Activated T-cell treated with anti-CD3 and anti-CD28 coated beads, Interleukin-2, amount 50 U/mL, for 72 hours (primary cell): ENCODE results near the gene TRPV6. TPM values are rescaled to one million over a fixed set of nuclear protein-coding genes. Genes with fewer than 3 reads are reported as not detected.

Experiments
- ATAC-seq, 2 donors: fragments of 150-1000 bp; cut with Tn5 transposase; replicated peaks in 1 of 2; 2 replicates each; pipeline ENCODE4 v1.10.0; 2021; ENCODE audit warnings: moderate library complexity in 2 of 2, mild to moderate bottlenecking in 1 of 2
- DNase-seq, 2 donors: peaks; one replicate each; pipeline ENCODE4 v3.0.0; 2021 to 2022; ENCODE audit warnings: mixed read lengths in 1 of 2
- H3K27ac Mint-ChIP-seq: one replicate; pipeline ENCODE4 v1.8.0; 2022; ENCODE audit warnings: mild to moderate bottlenecking, moderate library complexity, mixed read lengths
- H3K27me3 Mint-ChIP-seq: one replicate; pipeline ENCODE4 v1.8.0; 2022; ENCODE audit warnings: low read depth, mixed read lengths
- H3K36me3 Mint-ChIP-seq, 2 donors: one replicate each; pipeline ENCODE4 v1.8.0; 2022; ENCODE audit warnings: mixed read lengths in 2 of 2, mild to moderate bottlenecking in 1 of 2; ENCODE audit not compliant: insufficient read depth in 2 of 2
- H3K4me1 Mint-ChIP-seq: one replicate; pipeline ENCODE4 v1.8.0; 2022; ENCODE audit warnings: low read depth, mixed read lengths
- H3K4me3 Mint-ChIP-seq, 2 donors: one replicate each; pipeline ENCODE4 v1.8.0; 2022; ENCODE audit warnings: mild to moderate bottlenecking in 2 of 2, mixed read lengths in 2 of 2, moderate library complexity in 2 of 2
- H3K9me3 Mint-ChIP-seq, 2 donors: one replicate each; pipeline ENCODE4 v1.8.0; 2022; ENCODE audit warnings: mixed read lengths in 2 of 2
- total RNA-seq, 2 donors: library from RNA; stranded (reverse); gene quantifications; one replicate each; pipeline ENCODE4 v1.2.3, GENCODE V29; 2022

The TRPV6 gene
- under 1 TPM in 1 of 2 donors, not detected in 1; 0.05 TPM for total RNA-seq

DNA sequence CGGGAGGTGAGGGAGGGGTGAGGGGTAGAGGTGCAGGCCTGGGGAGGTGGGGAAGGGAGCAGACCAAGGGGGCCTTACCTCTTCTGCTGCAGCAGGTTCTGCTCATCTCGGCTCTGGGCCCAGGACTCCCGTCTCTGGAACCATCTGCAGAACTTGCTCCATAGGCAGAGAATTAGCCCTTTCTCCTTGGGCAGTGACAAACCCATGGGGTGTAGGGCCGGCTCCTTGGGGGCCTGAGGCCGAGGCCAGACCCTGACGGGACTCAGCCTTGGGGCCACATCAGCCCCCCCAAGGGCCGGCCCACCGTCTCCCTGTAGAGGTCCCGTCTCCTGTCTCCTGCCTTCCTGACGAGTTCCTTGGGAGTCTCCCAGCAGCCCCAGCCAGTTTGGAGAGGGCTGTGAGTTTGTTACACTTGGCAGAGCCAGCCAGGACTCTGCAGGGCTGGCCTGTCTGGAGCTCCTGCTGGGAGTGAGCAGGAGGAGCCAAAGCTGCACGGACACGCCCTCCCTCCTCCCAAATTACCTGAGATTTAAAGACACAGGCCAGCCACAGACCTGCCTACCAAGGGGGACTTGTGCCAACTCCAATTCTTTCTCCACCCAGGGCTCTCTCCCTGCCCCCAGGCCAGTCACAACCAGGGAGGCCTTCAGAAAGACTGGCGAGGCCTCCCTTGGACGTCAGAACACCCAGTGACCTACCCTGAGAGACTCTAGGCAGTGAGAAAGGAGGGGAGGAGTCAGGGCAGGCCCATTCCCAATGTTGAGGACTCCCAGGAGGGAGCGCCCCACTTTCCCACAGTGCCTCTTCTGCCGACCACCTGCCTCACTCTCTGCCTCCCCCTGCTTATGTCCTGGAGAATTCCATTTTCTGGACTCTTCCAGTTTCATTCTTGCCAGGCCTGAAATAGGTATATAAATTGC lies at the start of gene TRPV6:
Gene TRPV6, minus strand, starts transcription at position 435 of the 920 bp plus-strand sequence.
- Mint-ChIP-seq H3K9me3 (no peaks in the 10 kb centered on the region), H3K36me3 (no peaks in the 10 kb centered on the region), H3K4me1 (no peaks in the 10 kb centered on the region), H3K4me3 (no peak within 1 kb of the TSS), H3K27me3 (peaks cover 1% of the 10 kb centered on the region), H3K27ac (no peak within 1 kb of the TSS)
- no peak for ATAC-seq
- no peak for DNase-seq

GRCh38 chr7:142934056-142934455 lies 48.5 kb upstream of the TRPV6 start:
- no peak overlapping the region for H3K27ac Mint-ChIP-seq
- no peaks in the 10 kb centered on the region for H3K4me1 Mint-ChIP-seq
- H3K36me3 Mint-ChIP-seq, result no peaks in the 10 kb centered on the region
- H3K9me3 Mint-ChIP-seq, result no peaks in the 10 kb centered on the region
- H3K4me3 Mint-ChIP-seq, result no peak overlapping the region
- H3K27me3 Mint-ChIP-seq, result peaks cover 5% of the 10 kb centered on the region
- DNase-seq (no peak), ATAC-seq (no peak)

DNA sequence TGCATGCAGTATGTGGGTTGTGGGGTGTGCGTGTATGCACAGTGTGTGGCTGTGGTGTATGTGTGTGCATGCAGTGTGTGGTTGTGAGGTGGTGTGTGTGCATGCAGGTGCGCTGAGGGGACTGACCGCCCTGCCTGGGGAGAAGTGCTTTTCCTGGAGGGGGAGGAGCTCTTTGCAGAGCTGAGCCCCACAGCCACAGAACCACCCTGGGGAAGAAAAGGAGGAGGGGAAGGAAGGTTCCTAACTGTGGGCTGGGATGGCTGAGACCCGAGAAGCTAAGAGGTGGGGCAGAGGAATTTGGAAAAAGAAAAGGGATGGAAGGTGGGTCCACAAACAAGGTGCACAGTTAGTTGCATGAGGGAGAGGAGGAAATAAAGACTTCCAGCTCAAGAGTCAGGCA lies 48.1 kb upstream of the TRPV6 start, which contains the start of gene TRPV5:
Gene TRPV5, minus strand, starts transcription at position 123 of the 400 bp plus-strand sequence. CDS start 287 bp downstream, outside the sequence.
- Mint-ChIP-seq H3K4me3 (no peak within 1 kb of the TSS), H3K9me3 (no peaks in the 10 kb centered on the region), H3K27ac (no peak within 1 kb of the TSS), H3K27me3 (peaks cover 5% of the 10 kb centered on the region), H3K36me3 (no peaks in the 10 kb centered on the region), H3K4me1 (no peaks in the 10 kb centered on the region)
- ATAC-seq (no peak), DNase-seq (no peak)

DNA sequence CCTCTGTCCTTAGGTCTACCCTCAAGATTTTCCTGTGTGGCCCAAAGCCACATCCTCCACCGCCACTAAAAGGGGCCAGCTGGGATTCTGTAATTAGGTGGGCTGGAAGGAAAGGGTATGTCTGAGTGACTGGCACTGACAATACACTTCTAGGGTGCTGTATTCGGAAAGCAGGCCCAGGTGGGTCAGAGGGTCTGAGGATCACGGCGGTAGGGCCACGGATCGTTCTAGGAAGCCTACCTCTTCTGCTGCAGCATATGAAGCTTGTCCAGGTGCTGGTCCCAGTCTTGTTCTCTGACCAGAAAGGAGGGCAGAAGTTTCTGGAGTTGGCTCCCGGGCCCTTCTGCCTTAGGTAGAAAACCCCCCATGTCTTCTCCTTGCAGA lies 47.5 kb upstream of the TRPV6 start:
- H3K27ac Mint-ChIP-seq, result no peak overlapping the region
- H3K4me3 Mint-ChIP-seq, result no peak overlapping the region
- no peaks in the 10 kb centered on the region for H3K9me3 Mint-ChIP-seq
- H3K36me3 Mint-ChIP-seq, result no peaks in the 10 kb centered on the region
- H3K4me1 Mint-ChIP-seq, result no peaks in the 10 kb centered on the region
- H3K27me3 Mint-ChIP-seq, result peaks cover 5% of the 10 kb centered on the region
- no peak for DNase-seq
- ATAC-seq, result no peak

- H3K36me3 Mint-ChIP-seq, result no peaks in the 10 kb centered on the region
- H3K9me3 Mint-ChIP-seq, result no peaks in the 10 kb centered on the region
- no peaks in the 10 kb centered on the region for H3K4me1 Mint-ChIP-seq
- no peak for ATAC-seq
- no peak overlapping the region for H3K4me3 Mint-ChIP-seq
- no peak for DNase-seq
- peaks cover 5% of the 10 kb centered on the region for H3K27me3 Mint-ChIP-seq
- no peak overlapping the region for H3K27ac Mint-ChIP-seq
These were observed 47.0 kb upstream of the TRPV6 start for GRCh38 chr7:142932386-142933091.

- no peak overlapping the region for H3K4me3 Mint-ChIP-seq
- ATAC-seq (no peak), DNase-seq (no peak)
- H3K36me3 Mint-ChIP-seq, result no peaks in the 10 kb centered on the region
- no peaks in the 10 kb centered on the region for H3K27me3 Mint-ChIP-seq
- H3K9me3 Mint-ChIP-seq, result no peaks in the 10 kb centered on the region
- no peak overlapping the region for H3K27ac Mint-ChIP-seq
- no peaks in the 10 kb centered on the region for H3K4me1 Mint-ChIP-seq
These were observed 44.7 kb upstream of the TRPV6 start for GRCh38 chr7:142930126-142930730.

- ATAC-seq, result no peak
- no peak for DNase-seq
These were observed 42.4 kb upstream of the TRPV6 start for GRCh38 chr7:142927949-142928348.

DNA sequence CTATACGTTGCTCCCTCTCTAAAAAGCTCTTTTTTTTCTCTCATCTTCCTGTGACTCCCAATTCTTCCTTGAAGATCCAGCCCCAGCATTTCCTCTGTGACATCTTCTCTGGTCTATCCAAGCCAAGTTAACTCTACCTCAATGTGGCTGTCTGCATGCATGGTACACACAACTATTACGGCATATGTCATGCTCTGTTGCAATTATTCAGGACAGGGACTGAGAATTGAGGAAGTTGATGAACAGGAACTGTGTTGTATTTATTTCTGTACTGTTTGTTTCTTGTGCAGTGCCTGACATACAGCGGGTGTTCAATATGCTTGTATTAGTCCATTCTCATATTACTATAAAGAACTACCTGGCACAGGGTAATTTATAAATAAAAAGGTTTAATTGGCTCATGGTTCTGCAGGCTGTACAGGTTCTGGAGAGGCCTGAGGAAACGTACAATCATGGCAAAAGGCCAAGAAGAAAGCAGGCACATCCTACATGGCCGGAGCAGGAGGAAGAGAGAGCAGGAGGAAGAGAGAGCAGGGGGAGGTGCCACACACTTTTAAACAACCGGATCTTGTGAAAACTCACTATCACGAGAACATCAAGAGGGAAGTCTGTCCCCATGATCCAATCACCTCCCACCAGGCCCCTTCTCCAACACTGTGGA lies 41.7 kb upstream of the TRPV6 start:
- H3K27me3 Mint-ChIP-seq, result no peaks in the 10 kb centered on the region
- ATAC-seq (no peak), DNase-seq (no peak)
- no peaks in the 10 kb centered on the region for H3K36me3 Mint-ChIP-seq
- no peak overlapping the region for H3K27ac Mint-ChIP-seq
- no peaks in the 10 kb centered on the region for H3K4me1 Mint-ChIP-seq
- no peak overlapping the region for H3K4me3 Mint-ChIP-seq
- H3K9me3 Mint-ChIP-seq, result no peaks in the 10 kb centered on the region

More at GRCh38 chr7:142927949-142928348, 42.4 kb upstream of the TRPV6 start:
- no peaks in the 10 kb centered on the region for H3K9me3 Mint-ChIP-seq
- H3K4me1 Mint-ChIP-seq, result no peaks in the 10 kb centered on the region
- no peak overlapping the region for H3K27ac Mint-ChIP-seq
- H3K36me3 Mint-ChIP-seq, result no peaks in the 10 kb centered on the region
- H3K4me3 Mint-ChIP-seq, result no peak overlapping the region
- H3K27me3 Mint-ChIP-seq, result no peaks in the 10 kb centered on the region

DNA sequence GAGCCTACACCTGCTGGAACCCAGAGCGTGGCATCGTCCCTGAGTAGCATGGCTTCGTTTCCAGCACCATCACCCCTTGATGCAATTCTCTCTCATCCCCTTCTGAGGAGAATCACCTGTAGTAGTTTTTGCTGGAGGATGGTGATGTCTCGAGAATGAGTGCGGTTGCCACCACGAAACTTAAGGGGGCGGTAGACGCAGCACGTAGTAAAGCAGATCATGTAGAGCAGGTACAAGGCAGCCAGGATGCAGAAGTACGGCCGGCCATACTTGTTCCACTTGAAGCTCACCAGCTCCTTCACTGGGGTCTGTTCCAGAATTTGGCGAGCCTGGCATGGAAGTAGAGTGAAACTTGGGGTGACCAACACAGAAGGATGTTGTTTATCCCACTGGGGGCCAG lies 39.9 kb upstream of the TRPV6 start:
- no peak for ATAC-seq
- Mint-ChIP-seq H3K9me3 (no peaks in the 10 kb centered on the region), H3K4me1 (no peaks in the 10 kb centered on the region), H3K4me3 (no peak overlapping the region), H3K36me3 (no peaks in the 10 kb centered on the region), H3K27me3 (no peaks in the 10 kb centered on the region), H3K27ac (no peak overlapping the region)
- DNase-seq, result no peak

DNA sequence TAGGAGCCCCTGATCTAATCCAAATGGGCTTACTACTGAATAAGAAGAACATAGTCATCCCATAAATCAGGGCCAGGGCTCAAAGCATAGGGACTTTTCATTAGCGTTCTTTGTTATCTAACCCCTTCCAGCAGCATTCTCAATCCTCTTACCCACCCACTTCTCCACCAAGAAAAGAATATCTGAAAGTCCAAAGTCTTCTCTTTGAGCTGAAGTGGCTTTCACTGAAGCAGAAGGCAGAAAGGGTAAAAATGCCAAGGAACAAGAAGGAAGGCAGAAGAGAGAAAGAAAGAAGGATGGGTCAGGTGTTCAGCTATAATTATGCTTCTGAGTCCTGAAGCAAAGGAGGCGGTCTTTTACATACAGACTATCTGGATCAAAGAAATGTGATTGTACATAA lies 37.8 kb upstream of the TRPV6 start:
- ATAC-seq (no peak), DNase-seq (no peak)
- Mint-ChIP-seq H3K9me3 (no peaks in the 10 kb centered on the region), H3K36me3 (no peaks in the 10 kb centered on the region), H3K27me3 (peaks cover 3% of the 10 kb centered on the region), H3K4me1 (no peaks in the 10 kb centered on the region), H3K27ac (no peak overlapping the region), H3K4me3 (no peak overlapping the region)

DNA sequence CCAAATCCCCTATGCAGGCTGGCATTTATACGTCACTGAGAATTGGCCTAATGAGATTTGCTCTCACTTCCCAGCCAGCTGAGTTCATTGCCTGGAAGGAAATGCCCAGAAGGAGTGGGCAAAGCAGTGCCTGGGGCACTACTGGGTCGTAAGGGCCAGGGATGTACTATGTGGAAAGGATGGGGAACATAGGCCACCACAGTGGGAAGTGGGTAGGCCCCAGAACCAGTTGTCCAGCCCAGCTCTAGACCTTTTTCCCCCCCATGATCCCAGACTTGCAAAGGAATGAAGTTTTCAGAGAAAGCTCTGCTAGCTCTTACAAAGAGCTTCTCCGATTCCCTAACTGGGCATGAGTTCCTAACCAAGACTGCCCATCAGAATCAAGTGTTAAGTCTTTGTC lies 34.1 kb upstream of the TRPV6 start:
- Mint-ChIP-seq H3K9me3 (no peaks in the 10 kb centered on the region), H3K4me3 (no peak overlapping the region), H3K4me1 (no peaks in the 10 kb centered on the region)

DNA sequence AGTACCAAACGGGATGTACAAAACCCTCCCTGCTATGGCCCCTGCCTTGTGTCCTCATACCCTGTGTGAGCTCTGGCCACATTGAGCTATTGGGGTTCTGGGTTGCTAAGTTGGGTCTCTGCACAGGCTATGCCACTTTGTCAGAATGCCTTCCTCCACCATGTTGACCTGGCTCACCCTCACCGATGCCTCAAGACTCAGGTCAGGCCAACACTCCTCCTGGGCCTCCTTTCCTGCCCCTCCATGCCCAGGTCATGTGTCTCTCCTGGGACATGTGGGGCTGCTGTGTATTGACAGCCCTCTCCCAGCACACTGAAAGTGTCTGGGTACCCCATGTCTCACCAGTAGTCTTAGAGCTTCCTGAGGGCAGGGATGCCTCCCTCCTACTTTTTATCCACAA lies 33.4 kb upstream of the TRPV6 start:
- Mint-ChIP-seq H3K36me3 (no peaks in the 10 kb centered on the region), H3K9me3 (no peaks in the 10 kb centered on the region), H3K27ac (no peak overlapping the region), H3K4me3 (no peak overlapping the region), H3K4me1 (no peaks in the 10 kb centered on the region), H3K27me3 (peaks cover 7% of the 10 kb centered on the region)
- DNase-seq (no peak), ATAC-seq (no peak)

More for the DNA sequence above, 34.1 kb upstream of the TRPV6 start:
- Mint-ChIP-seq H3K27ac (no peak overlapping the region), H3K36me3 (no peaks in the 10 kb centered on the region), H3K27me3 (peaks cover 7% of the 10 kb centered on the region)
- no peak for DNase-seq
- ATAC-seq, result no peak

DNA sequence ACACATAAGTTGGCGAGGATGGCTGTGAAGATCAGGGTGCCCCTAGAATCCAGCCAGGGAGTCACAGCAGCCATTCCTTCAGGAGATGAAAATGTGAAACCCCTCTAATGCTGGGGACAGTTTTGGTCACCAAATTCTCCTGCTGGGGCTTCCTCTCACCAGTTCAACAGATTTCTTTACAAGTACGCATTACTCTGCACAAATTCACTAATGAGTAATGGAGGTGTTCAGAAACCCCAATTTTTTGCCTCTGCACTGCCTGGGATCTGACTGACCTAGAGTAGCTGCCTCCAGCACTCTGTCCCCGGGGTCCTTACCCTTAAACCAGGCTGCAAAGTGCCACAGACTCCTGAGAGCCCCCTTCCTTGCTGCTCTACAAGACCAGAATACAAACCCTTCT lies 31.9 kb upstream of the TRPV6 start:
- no peak overlapping the region for H3K27ac Mint-ChIP-seq
- H3K4me1 Mint-ChIP-seq, result no peaks in the 10 kb centered on the region
- ATAC-seq (no peak), DNase-seq (no peak)
- H3K27me3 Mint-ChIP-seq, result peaks cover 7% of the 10 kb centered on the region
- no peaks in the 10 kb centered on the region for H3K9me3 Mint-ChIP-seq
- no peaks in the 10 kb centered on the region for H3K36me3 Mint-ChIP-seq
- H3K4me3 Mint-ChIP-seq, result no peak overlapping the region
